BLaER1 (cell line): ENCODE results near the gene TSPAN12.

Source experiments
- H3K27ac ChIP-seq: shearing (Covaris generic); formaldehyde crosslinking; 2 replicates; pipeline ENCODE4 v1.8.1; 2022
- H3K27me3 ChIP-seq: shearing (Covaris generic); formaldehyde crosslinking; 2 replicates; pipeline ENCODE4 v1.8.1; 2022
- H3K36me3 ChIP-seq: shearing (Covaris generic); formaldehyde crosslinking; 2 replicates; pipeline ENCODE4 v1.8.1; 2022
- H3K4me1 ChIP-seq: shearing (Covaris generic); formaldehyde crosslinking; 2 replicates; pipeline ENCODE4 v1.8.1; 2022
- H3K4me2 ChIP-seq: shearing (Covaris generic); formaldehyde crosslinking; 2 replicates; pipeline ENCODE4 v1.8.1; 2022
- H3K4me3 ChIP-seq: shearing (Covaris generic); formaldehyde crosslinking; 2 replicates; pipeline ENCODE4 v1.8.1; 2022
- H3K9ac ChIP-seq: shearing (Covaris generic); formaldehyde crosslinking; 2 replicates; pipeline ENCODE4 v1.8.1; 2022
- H3K9me3 ChIP-seq: shearing (Covaris generic); formaldehyde crosslinking; 2 replicates; pipeline ENCODE4 v1.8.1; 2022
- H4K20me1 ChIP-seq: shearing (Covaris generic); formaldehyde crosslinking; 2 replicates; pipeline ENCODE4 v1.8.1; 2022
- Cebpa-rat ChIP-seq: shearing (Covaris generic); IDR thresholded peaks from 2 replicates; pipeline ENCODE4 v1.8.1; 2022

TSPAN12 gene

DNA sequence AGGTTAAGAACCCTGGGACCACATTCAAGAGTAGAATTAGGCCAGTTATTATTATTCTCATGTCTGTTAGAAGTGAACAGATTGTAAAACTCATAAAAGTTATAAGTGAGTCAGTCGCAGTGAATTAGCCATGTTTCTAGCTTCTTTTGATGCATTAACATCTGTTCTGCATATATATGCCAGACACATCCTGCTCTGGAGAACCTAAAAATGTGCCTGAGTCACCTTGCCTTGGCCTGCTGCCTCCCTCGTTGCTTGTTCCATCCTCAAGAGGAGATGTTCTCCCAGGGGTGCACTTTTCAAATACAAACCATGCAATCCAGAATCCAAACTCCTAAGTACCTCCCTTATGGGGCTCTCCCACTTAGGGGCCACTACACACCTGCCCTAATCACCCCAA is 14.8 kb downstream of the TSPAN12 start:
- no peak overlapping the region for H3K27ac ChIP-seq
- H3K9ac ChIP-seq, result no peak overlapping the region
- H3K4me1 ChIP-seq, result peaks cover 12% of the 10 kb centered on the region
- no peak overlapping the region for H3K4me3 ChIP-seq
- H3K36me3 ChIP-seq, result no peaks in the 10 kb centered on the region
- no peaks in the 10 kb centered on the region for H3K27me3 ChIP-seq
- TF ChIP-seq Cebpa-rat, result no peak
- H3K9me3 ChIP-seq, result peaks cover 7% of the 10 kb centered on the region; the same call in 1 of the 2 replicates
- no peak overlapping the region for H3K4me2 ChIP-seq
- H4K20me1 ChIP-seq, result no peaks in the 10 kb centered on the region

GRCh38 chr7:120842121-120842621 is 15.8 kb downstream of the TSPAN12 start:
- H3K4me3 ChIP-seq, result no peak overlapping the region
- no peaks in the 10 kb centered on the region for H3K27me3 ChIP-seq
- H3K4me1 ChIP-seq, result peaks cover 16% of the 10 kb centered on the region
- H3K9ac ChIP-seq, result no peak overlapping the region
- no peak overlapping the region for H3K27ac ChIP-seq
- no peaks in the 10 kb centered on the region for H4K20me1 ChIP-seq
- H3K4me2 ChIP-seq, result no peak overlapping the region
- H3K9me3 ChIP-seq, result peaks cover 7% of the 10 kb centered on the region; the same call in 1 of the 2 replicates
- H3K36me3 ChIP-seq, result no peaks in the 10 kb centered on the region
- TF ChIP-seq Cebpa-rat, result no peak

- Histone ChIP-seq H3K4me1 (peaks cover 16% of the 10 kb centered on the region), H3K27me3 (no peaks in the 10 kb centered on the region), H3K27ac (no peak overlapping the region), H3K9me3 (peaks cover 7% of the 10 kb centered on the region; the same call in 1 of the 2 replicates), H3K4me2 (no peak overlapping the region), H4K20me1 (no peaks in the 10 kb centered on the region), H3K36me3 (no peaks in the 10 kb centered on the region), H3K4me3 (no peak overlapping the region), H3K9ac (no peak overlapping the region)
- no peak for TF ChIP-seq Cebpa-rat
Observed at GRCh38 chr7:120841608-120842007, 16.3 kb downstream of the TSPAN12 start.

DNA sequence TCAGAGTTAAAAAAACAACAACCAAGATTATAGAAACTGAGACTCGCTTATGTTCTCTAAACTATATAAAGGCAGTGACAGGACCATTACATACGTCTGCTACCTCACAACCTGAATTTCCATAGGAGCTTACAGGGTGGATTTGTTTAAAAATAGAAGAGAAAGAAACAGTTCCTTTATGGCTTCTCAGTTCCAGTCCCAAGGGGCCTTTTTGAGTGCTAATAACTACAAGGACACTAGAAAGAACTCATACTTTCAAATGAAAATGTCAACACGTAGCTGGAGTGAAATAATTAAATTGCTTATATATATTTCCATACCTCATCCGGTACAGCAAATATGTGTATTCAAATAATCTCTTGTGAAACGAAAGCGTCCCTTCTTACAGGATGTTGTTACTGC is 19.7 kb downstream of the TSPAN12 start:
- peak overlapping the region; percentile 36 for H3K4me2 ChIP-seq
- H3K36me3 ChIP-seq, result no peaks in the 10 kb centered on the region
- no peak for TF ChIP-seq Cebpa-rat
- H4K20me1 ChIP-seq, result no peaks in the 10 kb centered on the region
- peaks cover 23% of the 10 kb centered on the region for H3K4me1 ChIP-seq
- H3K9me3 ChIP-seq, result no peaks in the 10 kb centered on the region
- H3K9ac ChIP-seq, result no peak overlapping the region
- H3K27me3 ChIP-seq, result no peaks in the 10 kb centered on the region
- no peak overlapping the region for H3K27ac ChIP-seq
- H3K4me3 ChIP-seq, result no peak overlapping the region

DNA sequence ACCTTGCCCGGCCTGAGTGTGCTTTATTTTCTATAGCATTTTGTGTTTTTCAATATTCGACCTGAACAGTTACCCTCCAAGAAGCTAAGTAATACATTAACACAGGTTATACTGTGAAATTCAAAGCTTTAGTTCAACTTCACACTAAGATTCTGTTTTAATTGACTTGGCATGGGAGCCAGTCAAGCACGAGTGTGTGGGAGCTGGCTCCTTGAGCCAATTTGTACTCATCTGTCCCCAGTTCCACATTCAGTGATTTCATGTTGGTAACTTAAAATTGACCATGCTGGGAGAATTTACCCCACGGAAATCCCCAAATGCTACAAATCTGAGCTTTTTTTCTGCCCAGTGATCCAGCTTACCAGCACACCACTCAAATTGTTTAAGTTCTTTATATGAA is 20.3 kb downstream of the TSPAN12 start:
- TF ChIP-seq Cebpa-rat, result no peak
- Histone ChIP-seq H3K9me3 (no peaks in the 10 kb centered on the region), H3K36me3 (no peaks in the 10 kb centered on the region), H3K4me1 (peaks cover 27% of the 10 kb centered on the region), H3K27me3 (no peaks in the 10 kb centered on the region), H3K9ac (no peak overlapping the region), H3K27ac (no peak overlapping the region), H4K20me1 (no peaks in the 10 kb centered on the region), H3K4me3 (no peak overlapping the region), H3K4me2 (no peak overlapping the region)

DNA sequence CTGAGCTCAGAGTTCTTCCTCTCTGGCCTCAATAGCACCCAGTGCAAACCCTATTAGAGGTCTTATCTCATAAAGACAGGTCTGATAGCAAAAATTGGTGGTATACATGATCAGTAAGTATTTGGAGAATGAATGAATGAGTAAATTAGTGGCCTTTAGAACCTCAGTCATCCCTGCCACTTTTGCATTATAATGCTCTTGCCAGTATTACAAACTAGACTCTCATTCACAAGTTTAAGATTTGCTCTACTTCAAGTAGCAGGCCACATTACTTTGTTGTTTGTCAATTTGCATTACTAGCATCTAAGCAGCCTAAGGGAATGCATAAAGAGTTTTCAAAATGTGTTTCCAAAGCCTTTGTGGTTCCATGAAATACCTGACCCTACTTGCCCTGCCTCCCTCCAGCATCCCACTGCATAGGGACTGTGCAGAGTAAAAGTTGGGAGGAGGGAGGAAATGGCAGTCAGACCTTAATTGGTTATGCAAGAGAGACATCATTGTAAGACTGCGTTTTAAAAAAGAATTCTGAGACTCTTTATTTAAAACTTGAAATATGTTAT is 21.3 kb downstream of the TSPAN12 start:
- no peak overlapping the region for H3K4me2 ChIP-seq

GRCh38 chr7:120834726-120835125 is 23.2 kb downstream of the TSPAN12 start:
- no peak overlapping the region for H3K4me3 ChIP-seq
- no peak overlapping the region for H3K9ac ChIP-seq
- no peaks in the 10 kb centered on the region for H4K20me1 ChIP-seq
- H3K4me2 ChIP-seq, result no peak overlapping the region
- peaks cover 27% of the 10 kb centered on the region for H3K4me1 ChIP-seq
- no peak for TF ChIP-seq Cebpa-rat
- H3K27me3 ChIP-seq, result no peaks in the 10 kb centered on the region
- H3K9me3 ChIP-seq, result peaks cover 7% of the 10 kb centered on the region; the same call in 1 of the 2 replicates
- H3K27ac ChIP-seq, result no peak overlapping the region
- no peaks in the 10 kb centered on the region for H3K36me3 ChIP-seq

More for the DNA sequence above, 21.3 kb downstream of the TSPAN12 start:
- no peak overlapping the region for H3K4me3 ChIP-seq
- H3K9me3 ChIP-seq, result no peaks in the 10 kb centered on the region
- no peaks in the 10 kb centered on the region for H4K20me1 ChIP-seq
- no peaks in the 10 kb centered on the region for H3K27me3 ChIP-seq
- H3K9ac ChIP-seq, result no peak overlapping the region
- H3K27ac ChIP-seq, result no peak overlapping the region
- peaks cover 27% of the 10 kb centered on the region for H3K4me1 ChIP-seq
- no peak for TF ChIP-seq Cebpa-rat
- H3K36me3 ChIP-seq, result no peaks in the 10 kb centered on the region

- Histone ChIP-seq H4K20me1 (no peaks in the 10 kb centered on the region), H3K27ac (no peak overlapping the region), H3K9ac (no peak overlapping the region), H3K4me2 (peak overlapping the region; percentile 17; the same call in 1 of the 2 replicates), H3K9me3 (peaks cover 7% of the 10 kb centered on the region; the same call in 1 of the 2 replicates), H3K4me1 (peaks cover 20% of the 10 kb centered on the region), H3K36me3 (no peaks in the 10 kb centered on the region), H3K27me3 (no peaks in the 10 kb centered on the region), H3K4me3 (no peak overlapping the region)
- no peak for TF ChIP-seq Cebpa-rat
Observed at GRCh38 chr7:120833546-120833945, 24.4 kb downstream of the TSPAN12 start.

- Histone ChIP-seq H3K9ac (no peak overlapping the region), H3K36me3 (no peaks in the 10 kb centered on the region), H3K27me3 (no peaks in the 10 kb centered on the region), H3K4me3 (no peak overlapping the region), H3K9me3 (peaks cover 7% of the 10 kb centered on the region; the same call in 1 of the 2 replicates), H4K20me1 (no peaks in the 10 kb centered on the region), H3K27ac (no peak overlapping the region), H3K4me2 (no peak overlapping the region), H3K4me1 (peaks cover 12% of the 10 kb centered on the region)
- no peak for TF ChIP-seq Cebpa-rat
Observed at GRCh38 chr7:120832803-120833202, 25.1 kb downstream of the TSPAN12 start.

- Histone ChIP-seq H4K20me1 (no peaks in the 10 kb centered on the region), H3K27me3 (no peaks in the 10 kb centered on the region), H3K36me3 (no peaks in the 10 kb centered on the region), H3K9ac (no peak overlapping the region), H3K4me2 (no peak overlapping the region), H3K4me3 (no peak overlapping the region), H3K4me1 (peaks cover 11% of the 10 kb centered on the region; the same call in 1 of the 2 replicates), H3K27ac (no peak overlapping the region), H3K9me3 (peaks cover 7% of the 10 kb centered on the region; the same call in 1 of the 2 replicates)
- TF ChIP-seq Cebpa-rat, result no peak
Observed at GRCh38 chr7:120831260-120831659, 26.7 kb downstream of the TSPAN12 start.
